ENCODE results near the gene PPM1J. TPM values are rescaled to one million over a fixed set of nuclear protein-coding genes. Genes with fewer than 3 reads are reported as not detected.

The PPM1J gene
- total RNA-seq, 2 donors from 2014 or later, result 5.5 to 7.9 TPM

- no peak for TF ChIP-seq CTCF (IDR thresholded peaks at IDR 0.05)
- Histone ChIP-seq H3K4me3 (no peak overlapping the region), H3K27ac (no peak overlapping the region), H3K4me1 (peaks cover 0 to 22% of the 10 kb centered on the region in 2 donors), H3K9me3 (no peaks in the 10 kb centered on the region), H3K36me3 (peaks cover 30% of the 10 kb centered on the region), H3K27me3 (no peaks in the 10 kb centered on the region)
- DNase-seq (ENCODE audit: low spot score), result no peak
These were observed 43.1 kb downstream of the PPM1J start for GRCh38 chr1:112672009-112672408.

GRCh38 chr1:112666946-112667345 lies 48.2 kb downstream of the PPM1J start:
- TF ChIP-seq CTCF (IDR thresholded peaks at IDR 0.05), result no peak
- H3K27me3 ChIP-seq, result no peaks in the 10 kb centered on the region
- no peaks in the 10 kb centered on the region for H3K9me3 ChIP-seq
- no peak overlapping the region for H3K27ac ChIP-seq
- H3K4me1 ChIP-seq, result no peaks in the 10 kb centered on the region
- H3K4me3 ChIP-seq, result no peak overlapping the region
- peaks cover 67% of the 10 kb centered on the region for H3K36me3 ChIP-seq
- no peak for DNase-seq (ENCODE audit: low spot score)

- no peak for DNase-seq (ENCODE audit: low spot score)
- no peaks in the 10 kb centered on the region for H3K9me3 ChIP-seq
- no peaks in the 10 kb centered on the region for H3K4me1 ChIP-seq
- no peak for TF ChIP-seq CTCF (IDR thresholded peaks at IDR 0.05)
- peaks cover 78% of the 10 kb centered on the region for H3K36me3 ChIP-seq
- H3K4me3 ChIP-seq, result no peak overlapping the region
- no peaks in the 10 kb centered on the region for H3K27me3 ChIP-seq
- no peak overlapping the region for H3K27ac ChIP-seq
These were observed 49.3 kb downstream of the PPM1J start for GRCh38 chr1:112665857-112666256.

Other genes starting within 250 kb of the PPM1J start
- gene WNT2B, start 206.4 kb downstream of the PPM1J start, total RNA-seq, result 10 to 100 TPM in 1 of 2 donors, 1 to 10 TPM in 1; 4.8 to 18.6 TPM
- 10 to 100 TPM; 10.5 to 14.5 TPM for gene ST7L, start 96.2 kb downstream of the PPM1J start, total RNA-seq
- 10 to 100 TPM; 29.0 to 46.0 TPM for gene CAPZA1, start 95.5 kb downstream of the PPM1J start, total RNA-seq
- gene MOV10, start 40.7 kb downstream of the PPM1J start, total RNA-seq, result 10 to 100 TPM; 10.5 to 11.4 TPM
- 100 to 1,000 TPM; 190 to 330 TPM for gene RHOC, start 8.2 kb downstream of the PPM1J start, total RNA-seq
- 10 to 100 TPM; 69.0 to 88.3 TPM for gene SLC16A1, start 240.9 kb upstream of the PPM1J start, total RNA-seq